GM19438 (cell line): Measurements from ENCODE around the gene PLCD4.

Source experiments
- ATAC-seq: cut with Tn5 transposase; IDR thresholded peaks from one replicate; pipeline ENCODE4 v1.9.1; 2021; ENCODE audit warnings: low read depth; ENCODE audit not compliant: unreplicated experiment

The PLCD4 gene

DNA sequence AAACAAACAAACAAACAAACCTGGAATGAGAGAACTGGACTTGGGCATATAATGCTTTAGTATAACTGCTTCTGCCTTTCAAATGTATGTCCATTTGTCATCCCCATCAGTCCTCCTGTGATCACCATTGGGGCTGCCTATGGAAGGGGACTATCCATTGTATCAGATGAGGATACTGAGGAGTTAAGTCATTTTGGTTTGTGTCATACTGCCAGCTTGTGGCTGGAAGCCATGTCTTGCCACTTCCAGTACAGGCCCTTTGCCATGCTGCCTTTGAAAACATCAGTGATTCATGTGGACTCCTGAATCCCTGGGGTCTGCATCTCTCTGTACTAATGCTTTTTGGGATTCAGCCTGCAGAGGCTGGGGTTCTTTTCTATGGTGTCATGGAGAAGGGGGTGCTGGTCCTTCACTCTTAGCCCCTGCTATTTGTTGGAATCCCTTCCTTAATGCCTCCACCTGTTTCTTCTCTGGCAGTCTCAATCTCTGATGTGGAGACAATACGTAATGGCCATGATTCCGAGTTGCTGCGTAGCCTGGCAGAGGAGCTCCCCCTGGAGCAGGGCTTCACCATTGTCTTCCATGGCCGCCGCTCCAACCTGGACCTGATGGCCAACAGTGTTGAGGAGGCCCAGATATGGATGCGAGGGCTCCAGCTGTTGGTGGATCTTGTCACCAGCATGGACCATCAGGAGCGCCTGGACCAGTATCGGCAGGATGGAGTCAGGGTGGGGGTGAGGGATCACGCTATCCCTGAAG is 10.6 kb downstream of the PLCD4 start:
- ATAC-seq: no peak

DNA sequence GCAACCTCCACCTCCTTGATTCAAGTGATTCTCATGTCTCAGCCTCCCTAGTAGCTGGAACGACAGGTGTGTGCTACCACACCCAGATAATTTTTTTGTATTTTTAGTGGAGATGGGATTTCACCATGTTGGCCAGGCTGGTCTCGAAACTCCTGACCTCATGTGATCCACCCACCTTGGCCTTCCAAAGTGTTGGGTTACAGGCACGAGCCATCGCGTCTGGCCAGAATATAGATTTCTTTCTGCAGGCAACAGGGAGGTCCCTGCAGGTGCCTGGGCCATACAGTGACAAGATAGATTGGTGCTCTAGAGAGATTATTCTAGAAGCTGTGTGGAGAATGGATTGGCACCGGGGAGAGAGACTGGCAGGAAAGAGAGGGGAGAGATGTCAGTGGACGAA is 13.3 kb downstream of the PLCD4 start:
- no peak for ATAC-seq

DNA sequence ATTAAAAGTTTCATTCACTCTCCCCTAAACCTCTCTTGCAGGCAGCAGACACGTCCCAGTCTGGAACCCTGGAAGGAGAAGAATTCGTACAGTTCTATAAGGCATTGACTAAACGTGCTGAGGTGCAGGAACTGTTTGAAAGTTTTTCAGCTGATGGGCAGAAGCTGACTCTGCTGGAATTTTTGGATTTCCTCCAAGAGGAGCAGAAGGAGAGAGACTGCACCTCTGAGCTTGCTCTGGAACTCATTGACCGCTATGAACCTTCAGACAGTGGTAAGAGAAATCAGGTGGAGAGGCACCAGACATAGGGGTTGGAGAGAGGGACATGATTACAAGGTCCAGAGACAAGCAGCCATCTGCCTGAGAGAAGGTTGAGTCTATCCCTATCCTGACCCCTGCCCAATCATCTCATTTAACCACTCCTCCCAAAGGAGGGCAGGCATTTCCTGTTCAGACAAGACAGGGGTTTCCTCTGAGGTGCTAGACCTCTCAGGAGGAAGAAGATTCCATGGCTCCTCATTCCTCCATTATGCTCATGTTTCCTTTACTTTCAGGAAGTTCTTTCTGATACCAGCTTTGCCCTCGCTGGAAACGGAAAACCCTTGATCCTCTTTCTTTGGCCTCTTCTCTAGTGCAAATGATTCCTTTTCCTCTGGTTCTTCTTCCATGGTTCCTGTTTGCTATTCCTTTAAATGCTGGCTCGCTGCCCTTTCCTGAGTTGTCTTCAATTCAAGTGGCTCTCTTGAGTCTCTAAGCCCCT is 15.1 kb downstream of the PLCD4 start:
- ATAC-seq: no peak

- ATAC-seq: no peak
These were observed 15.6 kb downstream of the PLCD4 start for GRCh38 chr2:218623366-218623705.

GRCh38 chr2:218626369-218626768 is 18.7 kb downstream of the PLCD4 start:
- no peak for ATAC-seq

DNA sequence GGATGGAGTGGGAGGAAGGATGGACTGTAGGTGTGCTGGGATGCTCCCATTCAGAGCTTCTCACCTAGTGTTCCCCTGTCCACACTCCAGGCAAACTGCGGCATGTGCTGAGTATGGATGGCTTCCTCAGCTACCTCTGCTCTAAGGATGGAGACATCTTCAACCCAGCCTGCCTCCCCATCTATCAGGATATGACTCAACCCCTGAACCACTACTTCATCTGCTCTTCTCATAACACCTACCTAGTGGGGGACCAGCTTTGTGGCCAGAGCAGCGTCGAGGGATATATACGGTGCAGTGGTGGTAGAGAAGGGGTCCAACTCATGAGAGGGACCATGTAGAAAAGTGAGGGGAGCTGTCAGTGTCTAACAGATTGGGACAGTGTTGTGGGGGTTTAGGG is 20.2 kb downstream of the PLCD4 start:
- ATAC-seq: no peak

GRCh38 chr2:218631837-218632236 is 24.1 kb downstream of the PLCD4 start:
- ATAC-seq: no peak

GRCh38 chr2:218635719-218636118 is 28.0 kb downstream of the PLCD4 start:
- ATAC-seq: no peak

DNA sequence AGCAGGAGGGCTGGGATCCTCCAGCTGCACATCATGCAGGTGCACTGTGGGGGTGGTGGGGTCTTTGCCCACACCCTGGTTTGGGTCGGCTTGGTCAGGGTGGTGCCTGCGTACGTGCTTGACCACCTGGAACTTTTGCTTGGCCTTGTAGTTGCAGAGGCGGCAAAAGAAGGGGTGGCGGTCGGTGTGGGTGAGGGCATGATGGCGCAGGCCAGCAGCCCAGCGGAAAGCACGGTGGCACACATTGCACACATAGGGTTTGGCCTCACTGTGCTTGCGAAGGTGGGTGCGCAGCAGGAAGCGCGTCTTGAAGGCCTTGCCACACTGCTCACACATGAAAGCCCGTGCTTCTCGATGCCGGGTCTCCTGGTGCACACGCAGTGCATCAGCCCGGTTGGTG is 30.7 kb downstream of the PLCD4 start:
- no peak for ATAC-seq

DNA sequence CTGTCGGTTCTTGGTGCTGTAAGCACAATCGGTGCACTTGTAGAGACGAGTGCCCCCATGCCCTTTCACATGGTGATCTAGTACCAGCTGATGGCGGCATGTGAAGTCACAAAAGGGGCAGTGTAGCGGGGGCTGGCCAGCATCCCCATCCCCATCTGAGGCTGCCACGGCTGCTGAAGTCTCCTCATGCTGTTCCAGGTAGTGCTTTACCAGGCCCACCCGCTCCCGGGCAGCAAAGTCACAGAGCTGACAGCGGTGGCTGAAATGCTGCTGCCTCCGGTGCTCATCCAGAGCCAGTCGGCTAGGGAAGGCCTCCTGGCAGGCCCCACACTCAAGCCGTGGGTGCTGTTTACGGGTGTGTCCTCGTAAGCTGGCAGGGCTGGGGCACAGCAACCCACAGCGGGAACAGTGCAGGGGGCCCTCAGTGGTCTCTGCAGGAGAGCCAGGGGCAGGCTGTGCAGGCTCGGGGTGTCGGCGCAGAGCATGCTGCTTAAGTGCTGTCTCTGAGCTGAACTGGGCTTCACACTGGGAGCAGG is 34.5 kb downstream of the PLCD4 start:
- ATAC-seq: no peak

DNA sequence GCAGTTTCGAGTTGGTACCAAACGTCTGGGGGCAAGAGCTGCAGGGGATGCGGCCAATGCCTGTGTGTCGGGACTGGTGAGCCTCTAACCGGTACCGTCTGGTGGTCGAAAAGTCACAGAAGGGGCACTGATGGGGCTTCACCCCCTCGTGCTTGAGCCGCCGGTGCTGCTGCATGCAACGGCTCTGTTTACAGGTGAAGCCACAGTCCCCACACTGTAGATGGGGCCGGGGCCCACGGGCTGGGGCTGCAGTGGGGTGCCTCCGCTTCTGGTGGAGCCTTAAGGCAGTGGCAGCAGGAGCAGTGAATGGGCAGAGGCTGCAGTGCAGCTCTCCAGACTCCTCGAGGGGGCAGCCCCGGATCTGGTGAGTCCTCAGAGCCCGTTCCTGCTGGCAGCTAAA is 35.1 kb downstream of the PLCD4 start:
- no peak for ATAC-seq

DNA sequence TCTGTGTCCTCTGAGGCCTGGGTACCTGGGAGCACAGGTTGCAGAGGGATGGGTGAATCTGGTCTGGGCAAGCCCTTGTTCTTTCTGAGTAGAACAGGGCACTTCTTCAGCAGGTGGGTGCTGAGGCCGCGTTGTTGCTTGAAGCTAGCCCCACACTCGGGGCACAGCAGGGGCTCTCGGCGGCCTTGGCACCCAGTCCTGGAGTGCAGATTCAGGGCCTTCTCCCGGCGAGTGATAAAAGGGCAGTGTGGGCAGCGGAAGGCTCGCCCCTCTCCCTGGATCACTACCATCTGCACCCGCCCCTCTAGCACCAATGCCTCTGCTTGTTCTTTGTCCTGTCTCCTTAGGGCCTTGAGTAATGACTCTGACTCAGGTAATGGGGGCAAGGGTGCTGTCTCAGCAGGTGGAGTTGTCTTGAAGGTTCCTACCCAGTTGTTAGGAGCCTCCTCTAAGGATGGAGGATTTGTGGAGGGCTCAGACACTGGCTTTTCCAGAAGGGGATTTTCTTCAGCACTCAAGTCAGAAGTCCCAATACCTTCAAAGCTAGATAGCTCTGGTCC is 36.1 kb downstream of the PLCD4 start:
- ATAC-seq: no peak

DNA sequence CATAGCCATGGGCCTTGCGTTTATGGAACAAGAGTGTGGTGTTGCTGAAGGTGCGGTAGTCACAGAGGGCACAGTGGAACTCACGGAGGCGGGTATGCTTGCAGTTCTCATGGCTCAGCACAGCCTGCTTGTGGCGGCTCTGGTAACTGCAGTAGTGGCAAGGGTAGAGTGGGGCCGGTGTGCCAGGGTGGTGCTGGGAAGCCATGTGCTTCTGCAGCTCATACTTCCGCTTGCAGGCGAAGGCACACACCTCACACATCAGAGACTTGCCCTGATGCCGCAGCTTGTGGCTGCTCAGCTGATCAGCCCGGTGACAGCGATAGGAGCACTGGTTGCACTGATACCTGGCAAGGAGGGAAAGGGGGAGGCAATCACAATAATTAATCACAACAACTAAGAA is 37.0 kb downstream of the PLCD4 start:
- ATAC-seq: peak; percentile 7

DNA sequence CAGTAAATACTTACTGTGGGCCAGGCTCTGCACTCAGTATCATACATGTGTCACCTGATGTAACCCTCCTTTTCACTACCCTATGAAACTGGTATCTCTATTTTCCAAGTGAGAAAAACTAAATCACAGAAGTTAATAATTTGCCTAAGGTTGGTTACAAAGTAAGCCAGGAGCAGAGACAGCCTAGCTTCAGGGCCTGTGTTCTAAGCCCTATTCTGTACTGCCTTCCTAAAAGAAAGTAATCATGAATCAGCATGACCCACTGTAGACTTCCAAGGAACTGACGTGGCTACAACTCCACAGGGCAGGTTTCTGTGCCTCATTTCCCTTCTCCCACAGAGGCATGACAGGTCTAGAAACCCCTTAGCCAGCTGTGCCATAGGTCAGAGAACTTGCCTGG is 37.4 kb downstream of the PLCD4 start:
- peak; percentile 63 for ATAC-seq

- ATAC-seq: no peak
These were observed 40.5 kb downstream of the PLCD4 start for GRCh38 chr2:218648088-218648786.

DNA sequence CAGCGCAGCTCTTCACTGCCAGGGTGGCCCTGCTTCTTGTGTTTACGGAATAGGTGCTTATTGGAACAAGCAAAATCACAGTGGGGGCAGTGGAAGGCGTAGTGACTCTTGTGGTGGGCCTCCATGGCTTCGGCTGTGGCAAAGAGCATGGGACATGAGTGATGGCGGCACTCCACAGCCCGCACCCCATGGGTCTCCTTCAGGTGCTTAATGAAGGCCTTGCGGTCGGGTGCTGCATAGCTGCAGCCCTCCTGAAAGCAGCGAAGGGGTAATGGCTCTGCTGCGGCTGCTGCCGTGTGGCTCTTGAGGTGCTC is 41.0 kb downstream of the PLCD4 start:
- no peak for ATAC-seq

DNA sequence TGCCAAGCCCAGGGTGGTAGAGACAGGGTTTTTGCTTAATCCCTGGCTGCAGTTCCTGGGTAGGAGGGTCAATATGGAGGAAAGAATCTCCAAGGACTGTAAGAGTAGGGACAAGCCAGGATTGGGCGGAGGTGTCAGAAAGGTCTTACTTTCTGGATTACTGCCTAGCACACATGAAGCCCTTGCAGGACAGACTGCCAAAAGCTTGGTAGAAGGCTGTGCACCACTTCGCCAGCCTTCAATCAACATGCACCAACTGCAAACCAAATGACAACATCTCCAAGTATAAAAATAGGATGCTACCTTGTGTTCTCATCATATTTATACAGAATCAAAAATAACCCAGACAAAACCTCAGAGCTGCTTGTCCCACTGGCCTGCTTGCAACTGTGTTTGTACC is 48.1 kb downstream of the PLCD4 start:
- no peak for ATAC-seq

- peak; percentile 43 for ATAC-seq
These were observed 51.1 kb downstream of the PLCD4 start for GRCh38 chr2:218658671-218659257.

DNA sequence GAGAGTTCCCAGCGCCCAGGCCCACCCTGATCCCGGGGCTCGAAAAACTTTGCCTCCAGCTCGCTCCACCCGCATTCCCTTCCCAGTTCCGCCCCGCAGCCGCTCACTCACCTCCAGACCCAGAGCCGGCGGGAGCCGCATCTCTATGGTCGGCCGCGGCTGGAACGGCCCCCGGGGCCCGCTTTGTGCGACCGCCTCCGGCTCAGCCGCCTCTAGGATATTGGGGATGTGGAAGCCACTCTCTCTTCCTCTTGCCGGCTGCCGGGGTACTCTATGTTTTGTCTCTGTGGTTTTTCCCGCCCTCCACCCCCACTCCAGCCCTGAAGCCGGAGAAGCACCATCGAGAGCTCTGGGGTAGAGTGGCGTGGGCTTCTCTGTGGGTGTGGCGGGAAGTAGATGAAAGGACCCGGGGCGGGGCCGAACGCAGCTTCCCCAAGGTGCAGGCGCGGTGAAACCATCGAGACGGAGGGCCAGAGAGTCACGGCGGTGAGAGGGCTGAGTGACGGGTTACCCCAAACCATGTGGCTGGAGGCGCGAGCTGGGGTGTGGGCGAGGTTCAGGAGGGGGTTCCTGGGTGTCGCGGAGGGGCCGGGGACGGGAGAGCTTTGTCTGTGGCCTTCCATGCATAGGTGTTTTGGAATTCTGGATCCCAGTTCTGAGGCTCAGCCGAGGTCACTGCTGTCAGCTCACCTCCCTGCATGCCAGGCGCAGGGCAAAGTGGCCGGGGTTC is 51.7 kb downstream of the PLCD4 start, which contains the start of the genes BCS1L and ZNF142:
TSS of gene BCS1L (plus strand) at position 426 of the 730 bp plus-strand sequence. CDS start 1,305 bp downstream, outside the sequence.
TSS of gene ZNF142 (minus strand) at position 366 of the 730 bp plus-strand sequence. CDS start 3,194 bp downstream, outside the sequence.
- ATAC-seq: peak; percentile 89

GRCh38 chr2:218659988-218660358 is 52.3 kb downstream of the PLCD4 start:
- no peak for ATAC-seq
